Measurements from ENCODE around the gene DGKB. TPM values are rescaled to one million over a fixed set of nuclear protein-coding genes. Genes with fewer than 3 reads are reported as not detected.
"Not testable (repeated sequence)": the region's sequence is repeated elsewhere in the genome, so short reads cannot be mapped to it uniquely, and the experiment has no call there.

DGKB gene
- total RNA-seq, 2 experiments from 2014 or later = not detected

GRCh38 chr7:14503623-14504022, 398.9 kb downstream of the DGKB start:
- ChIA-PET CTCF (no interaction called here), POLR2A (no interaction called here)

- POLR2A ChIA-PET = no interaction called here
- CTCF ChIA-PET = no interaction called here
These were observed 401.1 kb downstream of the DGKB start for GRCh38 chr7:14501436-14501835.

GRCh38 chr7:14497390-14497789, 405.2 kb downstream of the DGKB start:
- POLR2A ChIA-PET = no interaction called here

GRCh38 chr7:14495633-14496032, 406.9 kb downstream of the DGKB start:
- ChIA-PET CTCF (no interaction called here), POLR2A (no interaction called here)

More at GRCh38 chr7:14497390-14497789, 405.2 kb downstream of the DGKB start:
- CTCF ChIA-PET = no interaction called here

- POLR2A ChIA-PET = no interaction called here
- CTCF ChIA-PET = no interaction called here
These were observed 414.7 kb downstream of the DGKB start for GRCh38 chr7:14487701-14488395.

GRCh38 chr7:14483663-14484062, 418.9 kb downstream of the DGKB start:
- CTCF ChIA-PET = no interaction called here
- POLR2A ChIA-PET = no interaction called here

GRCh38 chr7:14480281-14480680, 422.3 kb downstream of the DGKB start:
- ChIA-PET CTCF (no interaction called here), POLR2A (no interaction called here)

GRCh38 chr7:14478834-14479510, 423.6 kb downstream of the DGKB start:
- POLR2A ChIA-PET = no interaction called here

GRCh38 chr7:14461716-14462115, 440.8 kb downstream of the DGKB start:
- POLR2A ChIA-PET, CTCF ChIA-PET: not testable (repeated sequence)

More at GRCh38 chr7:14478834-14479510, 423.6 kb downstream of the DGKB start:
- CTCF ChIA-PET = no interaction called here

GRCh38 chr7:14458846-14459245, 443.7 kb downstream of the DGKB start:
- POLR2A ChIA-PET, CTCF ChIA-PET: not testable (repeated sequence)

GRCh38 chr7:14457568-14458453, 444.7 kb downstream of the DGKB start:
- ChIA-PET POLR2A (no interaction called here), CTCF (interaction anchor here (0.7 kb wide), 1 partner anchor 11 kb away, joined by 3 read pairs; no protein-coding TSS in a partner anchor)

GRCh38 chr7:14449291-14449690, 453.3 kb downstream of the DGKB start:
- CTCF ChIA-PET = no interaction called here

GRCh38 chr7:14446829-14447228, 455.7 kb downstream of the DGKB start:
- CTCF ChIA-PET = no interaction called here
- POLR2A ChIA-PET = no interaction called here

More at GRCh38 chr7:14449291-14449690, 453.3 kb downstream of the DGKB start:
- POLR2A ChIA-PET = no interaction called here

GRCh38 chr7:14446219-14446618, 456.3 kb downstream of the DGKB start:
- ChIA-PET CTCF (no interaction called here), POLR2A (no interaction called here)

GRCh38 chr7:14438366-14438765, 464.2 kb downstream of the DGKB start:
- POLR2A ChIA-PET = no interaction called here
- CTCF ChIA-PET = no interaction called here

GRCh38 chr7:14436878-14437277, 465.7 kb downstream of the DGKB start:
- POLR2A ChIA-PET = no interaction called here
- CTCF ChIA-PET = no interaction called here

- ChIA-PET CTCF (no interaction called here), POLR2A (no interaction called here)
These were observed 469.6 kb downstream of the DGKB start for GRCh38 chr7:14432924-14433323.

- CTCF ChIA-PET = no interaction called here
- POLR2A ChIA-PET = no interaction called here
These were observed 471.6 kb downstream of the DGKB start for GRCh38 chr7:14430926-14431325.

GRCh38 chr7:14425559-14425958, 477.0 kb downstream of the DGKB start:
- POLR2A ChIA-PET = no interaction called here

GRCh38 chr7:14424675-14425074, 477.9 kb downstream of the DGKB start:
- ChIA-PET POLR2A (no interaction called here), CTCF (no interaction called here)

More at GRCh38 chr7:14425559-14425958, 477.0 kb downstream of the DGKB start:
- CTCF ChIA-PET = no interaction called here

- POLR2A ChIA-PET = no interaction called here
- CTCF ChIA-PET = no interaction called here
These were observed 481.8 kb downstream of the DGKB start for GRCh38 chr7:14420768-14421167.

Measured in activated CD8-positive, alpha-beta memory T cell treated with anti-CD3 and anti-CD28 coated beads for 36 hours (primary cell).